ENCODE results near the gene ORMDL2.
"Not testable (repeated sequence)": the region's sequence is repeated elsewhere in the genome, so short reads cannot be mapped to it uniquely, and the experiment has no call there.

ORMDL2 gene

GRCh38 chr12:55861396-55861795, 43.6 kb downstream of the ORMDL2 start:
- TF ChIP-seq, protein P1, sequence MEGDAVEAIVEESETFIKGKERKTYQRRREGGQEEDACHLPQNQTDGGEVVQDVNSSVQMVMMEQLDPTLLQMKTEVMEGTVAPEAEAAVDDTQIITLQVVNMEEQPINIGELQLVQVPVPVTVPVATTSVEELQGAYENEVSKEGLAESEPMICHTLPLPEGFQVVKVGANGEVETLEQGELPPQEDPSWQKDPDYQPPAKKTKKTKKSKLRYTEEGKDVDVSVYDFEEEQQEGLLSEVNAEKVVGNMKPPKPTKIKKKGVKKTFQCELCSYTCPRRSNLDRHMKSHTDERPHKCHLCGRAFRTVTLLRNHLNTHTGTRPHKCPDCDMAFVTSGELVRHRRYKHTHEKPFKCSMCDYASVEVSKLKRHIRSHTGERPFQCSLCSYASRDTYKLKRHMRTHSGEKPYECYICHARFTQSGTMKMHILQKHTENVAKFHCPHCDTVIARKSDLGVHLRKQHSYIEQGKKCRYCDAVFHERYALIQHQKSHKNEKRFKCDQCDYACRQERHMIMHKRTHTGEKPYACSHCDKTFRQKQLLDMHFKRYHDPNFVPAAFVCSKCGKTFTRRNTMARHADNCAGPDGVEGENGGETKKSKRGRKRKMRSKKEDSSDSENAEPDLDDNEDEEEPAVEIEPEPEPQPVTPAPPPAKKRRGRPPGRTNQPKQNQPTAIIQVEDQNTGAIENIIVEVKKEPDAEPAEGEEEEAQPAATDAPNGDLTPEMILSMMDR (IDR thresholded peaks at IDR 0.05; ENCODE audit: low read depth, low read length, missing control alignments), result no peak
- no peak for DNase-seq (ENCODE audit: low read depth)
- in situ Hi-C loops (cut with HindIII; ENCODE audit: low sequenced_read_pairs), result no loop called here
- H3K4me3 ChIP-seq (ENCODE audit: low read depth, low read length), result no peak overlapping the region

GRCh38 chr12:55861871-55862270, 44.0 kb downstream of the ORMDL2 start:
- no peak for DNase-seq (ENCODE audit: low read depth)
- in situ Hi-C loops (cut with HindIII; ENCODE audit: low sequenced_read_pairs), result no loop called here
- TF ChIP-seq, protein P1 (IDR thresholded peaks at IDR 0.05; ENCODE audit: low read depth, low read length, missing control alignments), result no peak
- no peak overlapping the region for H3K4me3 ChIP-seq (ENCODE audit: low read depth, low read length)

DNA sequence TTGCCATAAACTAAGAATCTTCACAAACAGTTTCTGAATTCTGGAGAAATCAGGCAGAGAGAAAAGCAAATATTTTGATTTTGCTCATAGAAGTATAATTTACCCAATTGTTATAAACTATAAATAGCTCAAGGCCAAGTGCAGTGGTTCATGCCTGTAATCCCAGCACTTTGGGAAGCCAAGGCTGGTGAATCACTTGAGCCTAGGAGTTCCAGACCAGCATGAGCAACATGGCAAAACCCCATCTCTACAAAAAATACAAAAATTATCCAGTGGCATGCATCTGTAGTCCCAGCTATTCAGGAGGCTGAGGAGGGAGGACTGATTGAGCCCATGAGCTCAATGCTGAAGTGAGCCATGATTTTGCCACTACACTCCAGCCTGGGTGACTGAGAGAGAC, 44.4 kb downstream of the ORMDL2 start:
- no peak for DNase-seq (ENCODE audit: low read depth)
- in situ Hi-C loops (cut with HindIII; ENCODE audit: low sequenced_read_pairs), result no loop called here
- no peak overlapping the region for H3K4me3 ChIP-seq (ENCODE audit: low read depth, low read length)
- TF ChIP-seq, protein P1 (IDR thresholded peaks at IDR 0.05; ENCODE audit: low read depth, low read length, missing control alignments), result no peak

DNA sequence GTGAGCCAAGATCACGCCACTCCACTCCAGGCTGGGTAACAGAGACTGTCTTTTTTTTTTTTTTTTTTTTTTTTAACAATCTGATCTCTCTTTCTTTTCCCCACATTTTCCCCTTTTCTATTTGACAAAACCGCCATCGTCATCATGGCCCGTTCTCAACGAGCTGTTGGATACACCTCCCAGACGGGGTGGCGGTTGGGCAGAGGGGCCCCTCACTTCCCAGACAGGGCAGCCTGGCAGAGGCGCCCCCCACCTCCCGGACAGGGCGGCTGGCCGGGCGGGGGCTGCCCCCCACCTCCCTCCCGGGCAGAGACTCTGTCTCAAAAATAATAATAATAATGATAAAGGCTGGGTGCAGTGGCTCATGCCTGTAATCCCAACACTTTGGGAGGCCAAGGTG, 45.1 kb downstream of the ORMDL2 start:
- DNase-seq (ENCODE audit: low read depth); H3K4me3 ChIP-seq (ENCODE audit: low read depth, low read length); in situ Hi-C loops (cut with HindIII; ENCODE audit: low sequenced_read_pairs): not testable (repeated sequence)

- TF ChIP-seq, protein P1 (IDR thresholded peaks at IDR 0.05; ENCODE audit: low read depth, low read length, missing control alignments), result no peak
- in situ Hi-C loops (cut with HindIII; ENCODE audit: low sequenced_read_pairs), result no loop called here
- DNase-seq (ENCODE audit: low read depth), result no peak
- H3K4me3 ChIP-seq (ENCODE audit: low read depth, low read length), result no peak overlapping the region
These were observed 47.5 kb downstream of the ORMDL2 start for GRCh38 chr12:55865327-55865726.

GRCh38 chr12:55866454-55867004, 48.7 kb downstream of the ORMDL2 start:
- in situ Hi-C loops (cut with HindIII; ENCODE audit: low sequenced_read_pairs); DNase-seq (ENCODE audit: low read depth); H3K4me3 ChIP-seq (ENCODE audit: low read depth, low read length): not testable (repeated sequence)

Data from astrocyte of the cerebellum (primary cell).